Mammary epithelial cell (primary cell): ENCODE data around the gene APMAP.

Source experiments
- CTCF ChIP-seq, 2 donors: IDR thresholded peaks in 1 of 2; conservative IDR thresholded peaks in 1 of 2; 2 replicates each; pipeline ENCODE4 v1.5.1; 2011 to 2012; ENCODE audit warnings: inconsistent platforms in 2 of 2, low read length in 2 of 2, mild to moderate bottlenecking in 2 of 2, control low read depth in 1 of 2, low read depth in 1 of 2; ENCODE audit not compliant: insufficient read depth in 1 of 2; ENCODE audit errors: extremely low read depth in 1 of 2
- EZH2 ChIP-seq: IDR thresholded peaks from 2 replicates; pipeline ENCODE4 v1.6.1; 2012; ENCODE audit warnings: low read length, inconsistent platforms, borderline replicate concordance

GRCh38 chr20:24951536-24952083 is 40.9 kb downstream of the APMAP start:
- no peak for TF ChIP-seq CTCF (conservative IDR thresholded peaks at IDR 0.05 in 1 of 2, IDR thresholded peaks at IDR 0.05 in 1 of 2; ENCODE audit: extremely low read depth in 1 of 2, insufficient read depth in 1 of 2, low read depth in 1 of 2, low read length in 2 of 2)
- TF ChIP-seq EZH2 = no peak
